Measurements from ENCODE around the gene ILRUN. TPM values are rescaled to one million over a fixed set of nuclear protein-coding genes. Genes with fewer than 3 reads are reported as not detected.

ILRUN gene
- total and polyA plus RNA-seq, 9 of the 15 experiments (the other 6 are each of a cell fraction or from before 2014, with no cell fraction given) = 24.9 to 78.9 (median 53.4) TPM

DNA sequence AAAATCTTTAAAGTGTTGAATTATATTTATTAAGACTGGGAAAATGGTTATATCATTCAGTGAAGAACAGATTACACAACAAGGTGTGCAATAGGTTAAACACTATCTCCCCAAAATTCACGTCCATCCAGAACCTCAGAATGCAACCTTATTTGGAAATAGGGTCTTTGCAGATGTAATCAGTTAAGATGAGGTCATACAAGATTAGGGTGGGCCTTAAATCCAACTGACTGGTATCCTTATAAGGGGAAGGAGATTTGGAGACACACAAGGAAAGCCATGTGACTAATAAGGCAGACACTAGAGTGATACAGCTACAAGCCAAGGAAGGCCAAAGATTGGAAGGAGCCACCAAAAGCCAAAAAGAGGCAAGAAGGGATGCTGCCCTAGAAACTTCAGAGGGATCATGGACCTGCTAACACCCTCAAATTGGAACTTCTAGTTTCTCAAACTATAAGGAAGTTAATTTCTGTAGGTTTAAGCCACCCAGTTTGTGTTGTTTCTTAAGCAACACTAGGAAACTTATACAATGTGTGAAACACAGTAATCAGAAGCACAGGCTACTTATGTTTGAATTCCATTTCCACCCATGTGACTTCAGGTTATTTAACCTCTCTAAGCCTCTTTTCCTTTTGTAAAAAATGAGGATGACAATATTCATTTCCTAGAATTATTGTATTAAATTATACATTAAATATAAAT is 16.9 kb downstream of the ILRUN start (continued):
- TF ChIP-seq SMARCC2 (IDR thresholded peaks at IDR 0.05; ENCODE audit: low read depth) (no peak), MYC (IDR thresholded peaks at IDR 0.05; ENCODE audit: low read depth, low read length) (0 out of 2 replicates have a peak, but pooled peaks have one; percentile 27), MYC (CRISPR knock-in tag; IDR thresholded peaks at IDR 0.05; ENCODE audit: borderline replicate concordance, low read depth) (no peak), NCOA2 (IDR thresholded peaks at IDR 0.05; ENCODE audit: partially characterized antibody in 2 of 2) (peak in 1 of 2 experiments; percentile 32), POLR2H (tag; IDR thresholded peaks at IDR 0.05; ENCODE audit: low read depth) (peak; percentile 41; the same call in 1 of the 2 replicates), DPF2 (IDR thresholded peaks at IDR 0.05) (0 out of 2 replicates have a peak, but pooled peaks have one; percentile 42), ZNF644 (tag; IDR thresholded peaks at IDR 0.05; ENCODE audit: low read depth) (0 out of 2 replicates have a peak, but pooled peaks have one; percentile 58), FOSL1 (tag; conservative IDR thresholded peaks at IDR 0.05) (peak; percentile 55), ZBTB17 (CRISPR knock-in tag; IDR thresholded peaks at IDR 0.05) (no peak), ZNF766 (CRISPR knock-in tag; conservative IDR thresholded peaks at IDR 0.05) (0 out of 2 replicates have a peak, but pooled peaks have one; percentile 25), SIN3A (IDR thresholded peaks at IDR 0.05; ENCODE audit: borderline replicate concordance in 2 of 2, control insufficient read depth in 1 of 2, low read depth in 2 of 2, low read length in 2 of 2) (no peak), EP300 (IDR thresholded peaks at IDR 0.05; ENCODE audit: low read length) (peak; percentile 23; the same call in 1 of the 2 replicates), HCFC1 (IDR thresholded peaks at IDR 0.05; ENCODE audit: low read depth, low read length) (no peak), ZNF174 (CRISPR knock-in tag; IDR thresholded peaks at IDR 0.05) (no peak), NR2C2 (CRISPR knock-in tag; IDR thresholded peaks at IDR 0.05) (no peak), NR2C2 (tag; IDR thresholded peaks at IDR 0.05) (peak; percentile 38; the same call in 1 of the 2 replicates), KLF16 (IDR thresholded peaks at IDR 0.05) (no peak)
- TF ChIP-seq, protein P1, sequence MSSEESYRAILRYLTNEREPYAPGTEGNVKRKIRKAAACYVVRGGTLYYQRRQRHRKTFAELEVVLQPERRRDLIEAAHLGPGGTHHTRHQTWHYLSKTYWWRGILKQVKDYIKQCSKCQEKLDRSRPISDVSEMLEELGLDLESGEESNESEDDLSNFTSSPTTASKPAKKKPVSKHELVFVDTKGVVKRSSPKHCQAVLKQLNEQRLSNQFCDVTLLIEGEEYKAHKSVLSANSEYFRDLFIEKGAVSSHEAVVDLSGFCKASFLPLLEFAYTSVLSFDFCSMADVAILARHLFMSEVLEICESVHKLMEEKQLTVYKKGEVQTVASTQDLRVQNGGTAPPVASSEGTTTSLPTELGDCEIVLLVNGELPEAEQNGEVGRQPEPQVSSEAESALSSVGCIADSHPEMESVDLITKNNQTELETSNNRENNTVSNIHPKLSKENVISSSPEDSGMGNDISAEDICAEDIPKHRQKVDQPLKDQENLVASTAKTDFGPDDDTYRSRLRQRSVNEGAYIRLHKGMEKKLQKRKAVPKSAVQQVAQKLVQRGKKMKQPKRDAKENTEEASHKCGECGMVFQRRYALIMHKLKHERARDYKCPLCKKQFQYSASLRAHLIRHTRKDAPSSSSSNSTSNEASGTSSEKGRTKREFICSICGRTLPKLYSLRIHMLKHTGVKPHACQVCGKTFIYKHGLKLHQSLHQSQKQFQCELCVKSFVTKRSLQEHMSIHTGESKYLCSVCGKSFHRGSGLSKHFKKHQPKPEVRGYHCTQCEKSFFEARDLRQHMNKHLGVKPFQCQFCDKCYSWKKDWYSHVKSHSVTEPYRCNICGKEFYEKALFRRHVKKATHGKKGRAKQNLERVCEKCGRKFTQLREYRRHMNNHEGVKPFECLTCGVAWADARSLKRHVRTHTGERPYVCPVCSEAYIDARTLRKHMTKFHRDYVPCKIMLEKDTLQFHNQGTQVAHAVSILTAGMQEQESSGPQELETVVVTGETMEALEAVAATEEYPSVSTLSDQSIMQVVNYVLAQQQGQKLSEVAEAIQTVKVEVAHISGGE (CRISPR knock-in tag; IDR thresholded peaks at IDR 0.05) = peak in 1 of 3 experiments; percentile 69; a peak in 2 of 6 replicates
- TF ChIP-seq, protein P2, sequence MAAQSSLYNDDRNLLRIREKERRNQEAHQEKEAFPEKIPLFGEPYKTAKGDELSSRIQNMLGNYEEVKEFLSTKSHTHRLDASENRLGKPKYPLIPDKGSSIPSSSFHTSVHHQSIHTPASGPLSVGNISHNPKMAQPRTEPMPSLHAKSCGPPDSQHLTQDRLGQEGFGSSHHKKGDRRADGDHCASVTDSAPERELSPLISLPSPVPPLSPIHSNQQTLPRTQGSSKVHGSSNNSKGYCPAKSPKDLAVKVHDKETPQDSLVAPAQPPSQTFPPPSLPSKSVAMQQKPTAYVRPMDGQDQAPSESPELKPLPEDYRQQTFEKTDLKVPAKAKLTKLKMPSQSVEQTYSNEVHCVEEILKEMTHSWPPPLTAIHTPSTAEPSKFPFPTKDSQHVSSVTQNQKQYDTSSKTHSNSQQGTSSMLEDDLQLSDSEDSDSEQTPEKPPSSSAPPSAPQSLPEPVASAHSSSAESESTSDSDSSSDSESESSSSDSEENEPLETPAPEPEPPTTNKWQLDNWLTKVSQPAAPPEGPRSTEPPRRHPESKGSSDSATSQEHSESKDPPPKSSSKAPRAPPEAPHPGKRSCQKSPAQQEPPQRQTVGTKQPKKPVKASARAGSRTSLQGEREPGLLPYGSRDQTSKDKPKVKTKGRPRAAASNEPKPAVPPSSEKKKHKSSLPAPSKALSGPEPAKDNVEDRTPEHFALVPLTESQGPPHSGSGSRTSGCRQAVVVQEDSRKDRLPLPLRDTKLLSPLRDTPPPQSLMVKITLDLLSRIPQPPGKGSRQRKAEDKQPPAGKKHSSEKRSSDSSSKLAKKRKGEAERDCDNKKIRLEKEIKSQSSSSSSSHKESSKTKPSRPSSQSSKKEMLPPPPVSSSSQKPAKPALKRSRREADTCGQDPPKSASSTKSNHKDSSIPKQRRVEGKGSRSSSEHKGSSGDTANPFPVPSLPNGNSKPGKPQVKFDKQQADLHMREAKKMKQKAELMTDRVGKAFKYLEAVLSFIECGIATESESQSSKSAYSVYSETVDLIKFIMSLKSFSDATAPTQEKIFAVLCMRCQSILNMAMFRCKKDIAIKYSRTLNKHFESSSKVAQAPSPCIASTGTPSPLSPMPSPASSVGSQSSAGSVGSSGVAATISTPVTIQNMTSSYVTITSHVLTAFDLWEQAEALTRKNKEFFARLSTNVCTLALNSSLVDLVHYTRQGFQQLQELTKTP (IDR thresholded peaks at IDR 0.05; ENCODE audit: low read depth in 1 of 2, partially characterized antibody in 2 of 2) = peak in 1 of 2 experiments; percentile 33

Measured in K562 (cell line).